A549 (cell line): Measurements from ENCODE around the gene HMX1. TPM values are rescaled to one million over a fixed set of nuclear protein-coding genes. Genes with fewer than 3 reads are reported as not detected.

Experiments
- ATAC-seq, 2 experiments: fragments of 200-7000 bp in 1 of 2; fragments of >200 bp in 1 of 2; cut with Nextera tagmentation in 1 of 2; cut with Tn5 transposase in 1 of 2; 3 replicates each; pipeline versions ENCODE4 v1.8.0 to v1.9.1; 2018 to 2020; ENCODE audit warnings: mild to moderate bottlenecking in 1 of 2, moderate library complexity in 1 of 2
- CTCF ChIA-PET: fragments of 300-600 bp; sonication (Branson Sonifier 250); formaldehyde crosslinking; extraction: SDS; loops from one replicate; lab custom pipeline; 2021; ENCODE audit warnings: antibody characterized with exemption, inconsistent platforms; lab: Yijun Ruan, JAX
- POLR2A ChIA-PET: fragments of 350-600 bp; formaldehyde crosslinking; extraction: SDS; loops from one replicate; lab custom pipeline; 2021; ENCODE audit warnings: antibody characterized with exemption, inconsistent platforms; lab: Yijun Ruan, JAX
- DNase-seq, 2 experiments: peaks; one replicate each; pipeline versions ENCODE4 v3.0.0 to v3.0.0-alpha.2; 2011 to 2016; ENCODE audit warnings: low read depth in 1 of 2, low spot score in 1 of 2
- FAIRE-seq: peaks from 2 replicates; lab custom pipeline; 2011; peaks lifted over from hg19 to GRCh38; lab: Jason Lieb, UNC
- H3K27ac ChIP-seq, 2 experiments: fragments of >200 bp; sonication (Bioruptor Twin); formaldehyde crosslinking; 3 replicates each; pipeline ENCODE4 v1.5.1; 2016 to 2017
- H3K4me1 ChIP-seq: fragments of >200 bp; sonication (Bioruptor Twin); formaldehyde crosslinking; 3 replicates; pipeline ENCODE4 v1.6.1; 2016
- H3K4me2 ChIP-seq: fragments of >200 bp; sonication (Bioruptor Twin); formaldehyde crosslinking; 3 replicates; pipeline ENCODE4 v1.6.1; 2016
- H3K4me3 ChIP-seq: fragments of >200 bp; sonication (Bioruptor Twin); formaldehyde crosslinking; 3 replicates; pipeline ENCODE4 v1.5.1; 2016
- H3K9me3 ChIP-seq: fragments of >200 bp; sonication (Bioruptor Twin); formaldehyde crosslinking; 3 replicates; pipeline ENCODE4 v1.6.1; 2016
- CBX8 ChIP-seq: fragments of 200-600 bp; sonication (generic); IDR thresholded peaks from 2 replicates; pipeline ENCODE4 v1.6.1; 2016
- CEBPB ChIP-seq, 2 experiments: fragments of >200 bp in 1 of 2; sonication (Bioruptor Twin) in 1 of 2; formaldehyde crosslinking in 1 of 2; IDR thresholded peaks; 2 replicates each; pipeline ENCODE4 v1.6.1; 2012 to 2016
- CHD4 ChIP-seq: fragments of 200-600 bp; sonication (generic); IDR thresholded peaks from 2 replicates; pipeline ENCODE4 v1.6.1; 2016; ENCODE audit warnings: antibody characterized with exemption, mild to moderate bottlenecking, borderline replicate concordance
- EHF ChIP-seq: fragments of 250-450 bp; sonication (Bioruptor Pico); IDR thresholded peaks from 2 replicates; pipeline ENCODE4 v1.5.0; 2020; ENCODE audit warnings: mild to moderate bottlenecking
- FOSB ChIP-seq: fragments of 250-450 bp; sonication (Bioruptor Pico); IDR thresholded peaks from 2 replicates; pipeline ENCODE4 v1.5.0; 2020; ENCODE audit warnings: mild to moderate bottlenecking, moderate library complexity
- HDAC2 ChIP-seq: fragments of 200-600 bp; sonication (generic); IDR thresholded peaks from 2 replicates; pipeline ENCODE4 v1.6.1; 2016
- HEYL ChIP-seq: fragments of 250-450 bp; sonication (Bioruptor Pico); IDR thresholded peaks from 2 replicates; pipeline ENCODE4 v1.8.0; 2021; ENCODE audit warnings: mild to moderate bottlenecking, moderate library complexity
- HOXB13 ChIP-seq: fragments of 250-450 bp; sonication (Bioruptor Pico); IDR thresholded peaks from 2 replicates; pipeline ENCODE4 v1.5.0; 2020; ENCODE audit warnings: low read depth, mild to moderate bottlenecking, moderate library complexity
- KDM5A ChIP-seq: fragments of 200-600 bp; sonication (generic); IDR thresholded peaks from 2 replicates; pipeline ENCODE4 v1.6.1; 2016; ENCODE audit warnings: antibody characterized with exemption, mild to moderate bottlenecking
- MAFK ChIP-seq: fragments of 450-650 bp; IDR thresholded peaks from 2 replicates; pipeline ENCODE4 v1.6.1; 2014; ENCODE audit not compliant: partially characterized antibody
- MAZ ChIP-seq: fragments of 150-350 bp; IDR thresholded peaks from 2 replicates; pipeline ENCODE4 v1.6.1; 2014; ENCODE audit warnings: antibody characterized with exemption, low read depth, low read length, borderline replicate concordance
- MYC ChIP-seq: IDR thresholded peaks from 2 replicates; pipeline ENCODE4 v1.6.1; 2012; ENCODE audit warnings: mild to moderate bottlenecking, inconsistent platforms, low read length, improper control_type of control experiment, borderline replicate concordance
- NPAS2 ChIP-seq: fragments of 250-450 bp; sonication (Bioruptor Pico); IDR thresholded peaks from 2 replicates; pipeline ENCODE4 v1.8.0; 2022; ENCODE audit warnings: mild to moderate bottlenecking, moderate library complexity, borderline replicate concordance
- NR3C1 ChIP-seq: fragments of >200 bp; sonication (Bioruptor Twin); formaldehyde crosslinking; IDR thresholded peaks from 3 replicates; pipeline ENCODE4 v1.6.1; 2017
- POLR2A ChIP-seq: IDR thresholded peaks from 2 replicates; pipeline ENCODE4 v1.6.1; 2012; ENCODE audit warnings: mild to moderate bottlenecking, low read length
- RAD21 ChIP-seq, 2 experiments: fragments of >200 bp in 1 of 2; sonication (Bioruptor Twin) in 1 of 2; formaldehyde crosslinking in 1 of 2; IDR thresholded peaks in 1 of 2; conservative IDR thresholded peaks in 1 of 2; 2 replicates in 1 of 2; 3 replicates in 1 of 2; pipeline ENCODE4 v1.6.1; 2012 to 2018; ENCODE audit warnings: inconsistent platforms in 1 of 2
- RFX5 ChIP-seq: fragments of 450-650 bp; IDR thresholded peaks from 2 replicates; pipeline ENCODE4 v1.7.1; 2014; ENCODE audit warnings: antibody characterized with exemption, mild to moderate bottlenecking, moderate library complexity
- SMC3 ChIP-seq: fragments of >200 bp; sonication (Bioruptor Twin); formaldehyde crosslinking; IDR thresholded peaks from 3 replicates; pipeline ENCODE4 v1.6.1; 2018; ENCODE audit warnings: inconsistent platforms
- SREBF2 ChIP-seq: fragments of 450-650 bp; IDR thresholded peaks from 2 replicates; pipeline ENCODE4 v1.6.1; 2014; ENCODE audit warnings: mild to moderate bottlenecking, moderate library complexity
- ZC3H11A ChIP-seq: fragments of 450-650 bp; IDR thresholded peaks from 2 replicates; pipeline ENCODE4 v1.6.1; 2014; ENCODE audit warnings: antibody characterized with exemption, mild to moderate bottlenecking
- ZFP36 ChIP-seq: fragments of 450-650 bp; IDR thresholded peaks from 2 replicates; pipeline ENCODE4 v1.6.1; 2014; ENCODE audit warnings: borderline replicate concordance; ENCODE audit not compliant: partially characterized antibody
- WGBS: methylation state at CpG from one replicate; pipeline ENCODE4 v1.1.6; 2017; ENCODE audit errors: missing lambda C conversion rate; 5-methylcytosine and 5-hydroxymethylcytosine counted together
- polyA plus RNA-seq, 4 experiments: library from polyadenylated mRNA; depleted of rRNA in 3 of 4; stranded (reverse); fragments of >200 nt; fragmentation: RNase III in 1 of 4; extraction: RNeasy Plus Mini Kit Qiagen cat#74134 plus additional on column Dnase treatment in 1 of 4; gene quantifications; 2 replicates in 3 of 4; 3 replicates in 1 of 4; pipeline ENCODE4 v1.2.3, GENCODE V29; 2011 to 2017
- TF ChIP-seq, protein P1 (sequence below): fragments of 200-600 bp; sonication (generic); IDR thresholded peaks from 2 replicates; pipeline ENCODE4 v1.6.1; 2016; ENCODE audit warnings: antibody characterized with exemption, mild to moderate bottlenecking, moderate library complexity
- TF ChIP-seq, protein P2 (sequence below): IDR thresholded peaks from 2 replicates; pipeline ENCODE4 v1.6.1; 2012
- TF ChIP-seq, protein P3 (sequence below): fragments of >200 bp; sonication (Bioruptor Twin); formaldehyde crosslinking; IDR thresholded peaks from 3 replicates; pipeline ENCODE4 v1.6.1; 2016
- TF ChIP-seq, protein P4 (sequence below): fragments of >200 bp; sonication (Bioruptor Twin); formaldehyde crosslinking; IDR thresholded peaks from 3 replicates; pipeline ENCODE4 v1.5.1; 2016
- TF ChIP-seq, protein P5 (sequence below): IDR thresholded peaks from 2 replicates; pipeline ENCODE4 v1.6.1; 2012

HMX1 gene
- polyA plus RNA-seq, 2 of the 4 experiments (the other 2 are of a cell fraction): 0.06 TPM; not detected in 1

DNA sequence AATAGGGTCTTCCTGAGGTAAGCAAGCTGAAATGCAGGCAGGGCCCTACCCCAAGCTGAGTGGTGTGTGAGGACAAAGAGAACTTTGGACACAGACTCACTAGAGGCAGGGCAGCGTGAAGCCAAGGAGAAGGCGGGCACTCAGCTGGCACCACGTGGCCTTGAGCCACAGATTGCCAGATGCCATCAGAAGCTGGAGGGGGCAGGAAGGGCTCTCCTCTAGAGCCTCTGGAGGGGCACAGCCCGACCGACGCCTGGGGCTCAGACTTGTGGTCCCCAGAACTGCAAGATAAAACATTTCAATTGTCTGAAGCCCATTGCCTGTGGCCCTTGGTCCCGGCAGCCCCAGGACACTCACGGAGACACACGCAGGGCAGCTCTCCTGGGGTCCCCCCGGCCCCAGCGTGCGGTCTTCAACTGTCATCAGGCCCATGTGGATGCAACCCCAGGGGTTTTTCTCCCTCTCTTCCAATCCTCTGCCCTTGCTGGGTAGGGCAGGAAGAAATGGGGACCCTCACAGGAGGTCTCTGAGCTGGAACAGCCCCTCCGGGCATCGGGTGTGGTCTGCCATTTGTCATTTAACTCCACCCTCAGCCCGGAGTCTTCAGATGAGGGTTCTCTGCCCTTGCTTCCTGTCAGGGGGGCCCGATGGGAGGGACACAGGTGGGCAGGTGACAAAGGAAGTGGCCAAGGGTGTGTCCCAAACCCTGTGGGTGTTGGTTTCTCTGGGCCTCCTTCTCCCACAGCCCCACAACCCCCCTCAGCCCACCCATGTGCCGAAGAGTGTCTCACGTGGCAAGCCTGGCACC, 22.2 kb downstream of the HMX1 start:
- no peak overlapping the region for H3K27ac ChIP-seq
- H3K4me2 ChIP-seq: no peak overlapping the region
- DNase-seq (no peak), ATAC-seq (no peak), FAIRE-seq (no peak)
- no peaks in the 10 kb centered on the region for H3K4me1 ChIP-seq
- CTCF ChIA-PET: no interaction called here
- H3K9me3 ChIP-seq: no peaks in the 10 kb centered on the region
- 19% methylated on average over 10 of the region's 18 CpGs for WGBS
- TF ChIP-seq ZFP36 (no peak), MAFK (no peak), NR3C1 (no peak), POLR2A (no peak), RFX5 (no peak), ZC3H11A (no peak), NPAS2 (CRISPR knock-in tag) (no peak), CEBPB (IDR thresholded peaks at IDR 0.05) (no peak), HOXB13 (CRISPR knock-in tag) (no peak), FOSB (no peak)
- TF ChIP-seq, protein P1, sequence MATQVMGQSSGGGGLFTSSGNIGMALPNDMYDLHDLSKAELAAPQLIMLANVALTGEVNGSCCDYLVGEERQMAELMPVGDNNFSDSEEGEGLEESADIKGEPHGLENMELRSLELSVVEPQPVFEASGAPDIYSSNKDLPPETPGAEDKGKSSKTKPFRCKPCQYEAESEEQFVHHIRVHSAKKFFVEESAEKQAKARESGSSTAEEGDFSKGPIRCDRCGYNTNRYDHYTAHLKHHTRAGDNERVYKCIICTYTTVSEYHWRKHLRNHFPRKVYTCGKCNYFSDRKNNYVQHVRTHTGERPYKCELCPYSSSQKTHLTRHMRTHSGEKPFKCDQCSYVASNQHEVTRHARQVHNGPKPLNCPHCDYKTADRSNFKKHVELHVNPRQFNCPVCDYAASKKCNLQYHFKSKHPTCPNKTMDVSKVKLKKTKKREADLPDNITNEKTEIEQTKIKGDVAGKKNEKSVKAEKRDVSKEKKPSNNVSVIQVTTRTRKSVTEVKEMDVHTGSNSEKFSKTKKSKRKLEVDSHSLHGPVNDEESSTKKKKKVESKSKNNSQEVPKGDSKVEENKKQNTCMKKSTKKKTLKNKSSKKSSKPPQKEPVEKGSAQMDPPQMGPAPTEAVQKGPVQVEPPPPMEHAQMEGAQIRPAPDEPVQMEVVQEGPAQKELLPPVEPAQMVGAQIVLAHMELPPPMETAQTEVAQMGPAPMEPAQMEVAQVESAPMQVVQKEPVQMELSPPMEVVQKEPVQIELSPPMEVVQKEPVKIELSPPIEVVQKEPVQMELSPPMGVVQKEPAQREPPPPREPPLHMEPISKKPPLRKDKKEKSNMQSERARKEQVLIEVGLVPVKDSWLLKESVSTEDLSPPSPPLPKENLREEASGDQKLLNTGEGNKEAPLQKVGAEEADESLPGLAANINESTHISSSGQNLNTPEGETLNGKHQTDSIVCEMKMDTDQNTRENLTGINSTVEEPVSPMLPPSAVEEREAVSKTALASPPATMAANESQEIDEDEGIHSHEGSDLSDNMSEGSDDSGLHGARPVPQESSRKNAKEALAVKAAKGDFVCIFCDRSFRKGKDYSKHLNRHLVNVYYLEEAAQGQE: no peak
- TF ChIP-seq, protein P2, sequence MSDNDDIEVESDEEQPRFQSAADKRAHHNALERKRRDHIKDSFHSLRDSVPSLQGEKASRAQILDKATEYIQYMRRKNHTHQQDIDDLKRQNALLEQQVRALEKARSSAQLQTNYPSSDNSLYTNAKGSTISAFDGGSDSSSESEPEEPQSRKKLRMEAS: no peak
- TF ChIP-seq, protein P3, sequence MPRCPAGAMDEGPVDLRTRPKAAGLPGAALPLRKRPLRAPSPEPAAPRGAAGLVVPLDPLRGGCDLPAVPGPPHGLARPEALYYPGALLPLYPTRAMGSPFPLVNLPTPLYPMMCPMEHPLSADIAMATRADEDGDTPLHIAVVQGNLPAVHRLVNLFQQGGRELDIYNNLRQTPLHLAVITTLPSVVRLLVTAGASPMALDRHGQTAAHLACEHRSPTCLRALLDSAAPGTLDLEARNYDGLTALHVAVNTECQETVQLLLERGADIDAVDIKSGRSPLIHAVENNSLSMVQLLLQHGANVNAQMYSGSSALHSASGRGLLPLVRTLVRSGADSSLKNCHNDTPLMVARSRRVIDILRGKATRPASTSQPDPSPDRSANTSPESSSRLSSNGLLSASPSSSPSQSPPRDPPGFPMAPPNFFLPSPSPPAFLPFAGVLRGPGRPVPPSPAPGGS: no peak
- TF ChIP-seq, all 56 proteins: peak for 0
- H3K4me3 ChIP-seq: no peak overlapping the region
- POLR2A ChIA-PET: no interaction called here

DNA sequence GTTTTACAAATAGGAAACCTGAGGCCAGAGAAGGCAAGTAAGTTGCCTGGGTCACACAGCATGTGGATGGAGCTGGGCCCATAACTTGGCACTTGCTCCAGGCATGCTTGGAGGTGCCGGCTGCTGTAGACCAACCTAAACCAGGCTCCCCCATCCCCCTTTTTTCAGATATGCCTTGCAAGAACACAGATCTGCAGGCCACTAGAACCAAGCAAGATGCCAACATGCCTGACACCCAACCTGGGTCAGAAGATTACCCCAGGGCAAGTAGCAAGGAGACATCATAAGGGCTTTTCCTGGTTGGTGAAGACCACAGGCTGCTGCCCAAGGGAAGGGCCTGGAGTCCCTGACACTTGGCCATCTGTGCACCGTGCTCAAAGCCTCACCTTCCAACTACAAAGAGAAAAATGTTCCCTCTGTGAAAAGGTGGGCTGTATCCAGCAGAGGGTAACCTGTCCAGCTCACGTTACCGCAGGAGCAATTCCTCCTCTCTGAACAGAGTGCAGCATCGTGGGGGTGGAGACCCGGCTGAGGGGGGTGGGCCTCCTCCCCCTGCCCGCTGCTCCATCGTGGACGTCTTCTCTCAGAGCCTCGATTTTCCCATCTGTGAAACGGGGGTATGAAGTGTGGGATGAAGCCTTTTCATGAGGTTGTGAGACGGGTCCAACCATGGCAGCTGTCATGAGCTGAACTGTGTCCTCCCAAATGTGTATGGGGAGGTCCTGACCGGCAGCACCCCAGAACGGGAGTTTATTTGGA, 23.0 kb downstream of the HMX1 start:
- TF ChIP-seq HEYL (CRISPR knock-in tag): no peak
- TF ChIP-seq KDM5A: no peak
- no peak for TF ChIP-seq CHD4
- TF ChIP-seq SMC3: no peak
- TF ChIP-seq MAZ: no peak
- no peak for TF ChIP-seq HDAC2
- TF ChIP-seq, protein P4, sequence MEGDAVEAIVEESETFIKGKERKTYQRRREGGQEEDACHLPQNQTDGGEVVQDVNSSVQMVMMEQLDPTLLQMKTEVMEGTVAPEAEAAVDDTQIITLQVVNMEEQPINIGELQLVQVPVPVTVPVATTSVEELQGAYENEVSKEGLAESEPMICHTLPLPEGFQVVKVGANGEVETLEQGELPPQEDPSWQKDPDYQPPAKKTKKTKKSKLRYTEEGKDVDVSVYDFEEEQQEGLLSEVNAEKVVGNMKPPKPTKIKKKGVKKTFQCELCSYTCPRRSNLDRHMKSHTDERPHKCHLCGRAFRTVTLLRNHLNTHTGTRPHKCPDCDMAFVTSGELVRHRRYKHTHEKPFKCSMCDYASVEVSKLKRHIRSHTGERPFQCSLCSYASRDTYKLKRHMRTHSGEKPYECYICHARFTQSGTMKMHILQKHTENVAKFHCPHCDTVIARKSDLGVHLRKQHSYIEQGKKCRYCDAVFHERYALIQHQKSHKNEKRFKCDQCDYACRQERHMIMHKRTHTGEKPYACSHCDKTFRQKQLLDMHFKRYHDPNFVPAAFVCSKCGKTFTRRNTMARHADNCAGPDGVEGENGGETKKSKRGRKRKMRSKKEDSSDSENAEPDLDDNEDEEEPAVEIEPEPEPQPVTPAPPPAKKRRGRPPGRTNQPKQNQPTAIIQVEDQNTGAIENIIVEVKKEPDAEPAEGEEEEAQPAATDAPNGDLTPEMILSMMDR: no peak
- no peak for TF ChIP-seq NR3C1
- TF ChIP-seq, protein P5, sequence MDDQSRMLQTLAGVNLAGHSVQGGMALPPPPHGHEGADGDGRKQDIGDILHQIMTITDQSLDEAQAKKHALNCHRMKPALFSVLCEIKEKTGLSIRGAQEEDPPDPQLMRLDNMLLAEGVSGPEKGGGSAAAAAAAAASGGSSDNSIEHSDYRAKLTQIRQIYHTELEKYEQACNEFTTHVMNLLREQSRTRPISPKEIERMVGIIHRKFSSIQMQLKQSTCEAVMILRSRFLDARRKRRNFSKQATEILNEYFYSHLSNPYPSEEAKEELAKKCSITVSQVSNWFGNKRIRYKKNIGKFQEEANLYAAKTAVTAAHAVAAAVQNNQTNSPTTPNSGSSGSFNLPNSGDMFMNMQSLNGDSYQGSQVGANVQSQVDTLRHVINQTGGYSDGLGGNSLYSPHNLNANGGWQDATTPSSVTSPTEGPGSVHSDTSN: no peak
- no peak for TF ChIP-seq RAD21 (conservative IDR thresholded peaks at IDR 0.05 in 1 of 2, IDR thresholded peaks at IDR 0.05 in 1 of 2)
- no peak for TF ChIP-seq EHF (CRISPR knock-in tag)
- no peak for TF ChIP-seq HOXB13 (CRISPR knock-in tag)
- TF ChIP-seq SREBF2: no peak
- no peak for TF ChIP-seq NPAS2 (CRISPR knock-in tag)
- TF ChIP-seq MYC: no peak
- no peak for TF ChIP-seq CBX8
- Histone ChIP-seq H3K27ac (no peak overlapping the region), H3K4me3 (no peak overlapping the region), H3K4me1 (no peaks in the 10 kb centered on the region), H3K9me3 (0 out of 3 replicates have a peak, but pooled peaks cover 4% of the 10 kb centered on the region), H3K4me2 (no peak overlapping the region)
- FAIRE-seq (no peak), DNase-seq (no peak), ATAC-seq (no peak)
- 25% methylated on average over 11 of the region's 14 CpGs for WGBS
- ChIA-PET CTCF (interaction anchor here (0.8 kb wide), 1 partner anchor 69 kb away, joined by 3 read pairs; no protein-coding TSS in a partner anchor), POLR2A (no interaction called here)
